HG03571 (cell line): ENCODE results near the gene ARHGEF35.
"Not testable (repeated sequence)": the region's sequence is repeated elsewhere in the genome, so short reads cannot be mapped to it uniquely, and the experiment has no call there.

Experiments used
- ATAC-seq: cut with Tn5 transposase; IDR thresholded peaks from one replicate; pipeline ENCODE4 v1.9.1; 2021; ENCODE audit not compliant: unreplicated experiment

The ARHGEF35 gene

DNA sequence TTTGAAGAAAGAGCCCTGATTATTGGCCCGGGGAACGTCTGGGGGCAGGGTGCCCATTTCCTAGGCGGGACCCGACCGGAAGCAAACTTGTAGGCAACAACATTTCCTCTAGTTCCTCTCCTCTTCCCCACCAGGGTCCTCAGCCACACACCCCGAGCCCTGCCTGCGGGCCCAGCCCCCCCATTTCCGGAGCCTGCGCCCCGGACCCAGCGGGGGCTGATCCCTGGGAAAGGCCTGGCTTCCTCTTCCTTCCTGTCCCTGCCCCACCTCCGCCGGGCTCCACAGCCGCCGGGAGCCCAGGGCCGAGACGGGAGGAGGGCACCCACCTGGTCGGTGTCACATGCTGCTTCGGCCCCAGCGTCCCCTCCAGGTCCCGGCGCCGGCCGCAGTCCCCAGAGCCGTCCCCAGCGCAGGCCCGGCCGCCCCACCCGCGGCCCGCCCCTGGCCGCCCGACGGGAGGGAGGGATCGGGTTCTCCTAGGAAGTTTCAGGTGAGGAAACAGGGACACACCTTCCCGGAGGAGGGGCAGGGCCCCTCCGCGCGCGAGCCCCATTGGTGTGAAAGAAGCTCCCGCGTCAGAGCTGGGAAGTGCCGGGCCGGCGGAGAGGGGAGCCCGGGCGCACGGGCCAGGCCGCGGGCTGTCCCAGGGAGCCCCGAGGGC, at the start of gene ARHGEF35:
ARHGEF35 (minus strand) TSS at position 622 of the 661 bp plus-strand sequence. CDS start 7,450 bp downstream, outside the sequence.
- peak; percentile 72 for ATAC-seq

- ATAC-seq = not testable (repeated sequence)
Observed at GRCh38 chr7:144245372-144245771, 49.7 kb upstream of the ARHGEF35 start.

- not testable (repeated sequence) for ATAC-seq
Observed at GRCh38 chr7:144239365-144239764, 43.7 kb upstream of the ARHGEF35 start, which contains the start of gene OR2A42. OR2A42 (minus strand) TSS chr7:144239605; CDS start chr7:144232843, 6,762 bp downstream.

GRCh38 chr7:144238530-144239082, 43.0 kb upstream of the ARHGEF35 start:
- not testable (repeated sequence) for ATAC-seq

DNA sequence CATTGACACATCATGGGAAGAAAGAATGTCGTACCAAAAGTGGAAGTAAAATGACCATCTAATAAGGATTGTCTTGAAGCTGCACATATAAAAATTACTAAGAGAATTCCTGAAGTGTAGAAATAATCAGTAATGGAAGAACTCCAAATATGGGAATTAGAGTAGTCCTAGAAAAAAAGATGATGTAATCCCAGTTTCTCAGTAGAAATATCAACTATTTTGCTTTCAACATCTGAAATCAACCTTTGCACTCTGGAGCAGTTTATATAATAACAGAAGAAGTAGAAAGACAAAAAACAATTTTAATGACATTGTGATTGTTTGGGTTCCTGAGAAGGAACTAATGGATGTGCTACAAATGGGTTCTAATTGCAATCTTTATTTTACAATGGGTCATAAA, 37.4 kb upstream of the ARHGEF35 start:
- not testable (repeated sequence) for ATAC-seq

DNA sequence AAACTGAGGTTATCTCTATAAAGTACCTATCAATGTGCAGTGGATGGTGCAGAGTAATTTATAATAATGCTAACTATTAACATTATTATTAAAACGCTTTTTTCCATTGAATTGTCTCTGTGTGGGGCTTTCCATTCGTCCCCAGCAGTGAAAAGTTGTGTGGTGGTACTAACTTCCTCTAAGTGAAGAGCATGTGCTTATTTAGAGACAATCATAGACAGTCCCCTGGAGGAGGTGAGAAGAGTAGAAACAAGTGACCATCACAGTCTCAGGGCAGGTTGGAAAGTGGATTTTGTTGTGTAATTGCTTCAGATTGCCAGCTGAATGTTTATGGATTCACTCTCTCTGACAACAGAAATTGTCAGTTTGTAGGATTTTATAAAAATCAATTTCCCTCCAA, 35.4 kb upstream of the ARHGEF35 start:
- ATAC-seq = not testable (repeated sequence)

- ATAC-seq = not testable (repeated sequence)
Observed at GRCh38 chr7:144228810-144229209, 33.2 kb upstream of the ARHGEF35 start.

DNA sequence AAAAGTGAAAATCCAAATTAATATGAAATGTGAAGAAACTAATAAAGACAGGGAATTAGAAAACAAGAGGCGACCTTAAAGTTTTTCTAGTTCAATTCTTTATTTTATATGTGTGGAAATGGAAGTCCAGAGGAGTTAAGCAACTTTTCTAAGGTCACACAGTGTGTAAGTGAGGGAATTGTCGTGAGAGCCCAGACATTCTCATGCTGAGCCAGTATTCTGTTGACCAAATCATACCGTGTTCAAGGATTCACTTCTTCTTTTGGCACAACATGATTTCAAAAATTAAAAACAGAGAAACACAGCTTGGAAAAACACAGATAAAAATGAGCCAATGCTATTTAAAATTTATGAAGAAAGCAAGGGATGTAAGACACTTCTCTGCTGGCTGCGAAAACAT, 31.2 kb upstream of the ARHGEF35 start:
- not testable (repeated sequence) for ATAC-seq

- not testable (repeated sequence) for ATAC-seq
Observed at GRCh38 chr7:144223675-144224074, 28.0 kb upstream of the ARHGEF35 start.

GRCh38 chr7:144220531-144220930, 24.9 kb upstream of the ARHGEF35 start:
- ATAC-seq = not testable (repeated sequence)

- not testable (repeated sequence) for ATAC-seq
Observed at GRCh38 chr7:144219149-144219548, 23.5 kb upstream of the ARHGEF35 start.

DNA sequence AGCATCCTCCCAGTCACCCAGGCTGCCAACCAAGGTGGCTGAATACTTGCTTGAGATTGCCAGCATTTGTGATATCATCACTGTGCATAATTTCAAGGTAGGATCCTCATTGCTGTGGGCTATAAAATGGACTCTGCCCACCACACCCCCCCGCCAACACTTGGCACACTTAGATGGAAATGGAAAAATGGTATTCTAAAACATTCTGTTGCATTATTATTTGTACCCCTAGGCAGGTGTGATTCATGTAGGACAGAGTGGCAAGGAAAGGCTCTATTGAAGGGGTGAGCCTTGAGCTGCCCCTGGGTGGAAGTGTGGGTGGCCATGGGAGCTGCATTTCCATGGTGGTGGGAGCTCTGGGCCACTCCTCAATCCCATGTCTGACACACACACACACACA, 22.9 kb upstream of the ARHGEF35 start:
- not testable (repeated sequence) for ATAC-seq

GRCh38 chr7:144217200-144217599, 21.6 kb upstream of the ARHGEF35 start:
- not testable (repeated sequence) for ATAC-seq

DNA sequence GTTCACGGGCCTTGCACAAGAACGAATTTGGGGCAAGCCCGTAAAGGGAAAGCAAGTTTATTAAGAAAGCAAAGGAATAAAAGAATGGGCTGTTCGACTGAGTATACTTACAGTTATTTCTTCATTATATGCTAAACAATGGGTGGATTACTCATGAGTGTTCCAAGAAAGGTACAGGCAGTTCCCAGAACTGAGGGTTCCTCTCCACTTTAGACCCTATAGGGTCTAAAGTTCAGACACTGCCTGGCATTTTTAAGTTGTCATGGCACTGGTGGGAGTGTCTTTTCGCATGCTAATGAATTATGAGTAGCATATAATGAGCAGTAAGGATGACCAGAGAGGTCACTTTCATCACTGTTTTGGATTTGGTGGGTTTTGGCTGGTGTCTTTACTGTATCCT, 9.7 kb upstream of the ARHGEF35 start:
- ATAC-seq = not testable (repeated sequence)

- not testable (repeated sequence) for ATAC-seq
Observed at GRCh38 chr7:144203086-144203485, 7.5 kb upstream of the ARHGEF35 start.

- ATAC-seq = not testable (repeated sequence)
Observed at GRCh38 chr7:144201978-144202377, 6.3 kb upstream of the ARHGEF35 start.

GRCh38 chr7:144198934-144199333, 3.3 kb upstream of the ARHGEF35 start:
- ATAC-seq = not testable (repeated sequence)

GRCh38 chr7:144194453-144194852, 1.2 kb downstream of the ARHGEF35 start:
- ATAC-seq = not testable (repeated sequence)

DNA sequence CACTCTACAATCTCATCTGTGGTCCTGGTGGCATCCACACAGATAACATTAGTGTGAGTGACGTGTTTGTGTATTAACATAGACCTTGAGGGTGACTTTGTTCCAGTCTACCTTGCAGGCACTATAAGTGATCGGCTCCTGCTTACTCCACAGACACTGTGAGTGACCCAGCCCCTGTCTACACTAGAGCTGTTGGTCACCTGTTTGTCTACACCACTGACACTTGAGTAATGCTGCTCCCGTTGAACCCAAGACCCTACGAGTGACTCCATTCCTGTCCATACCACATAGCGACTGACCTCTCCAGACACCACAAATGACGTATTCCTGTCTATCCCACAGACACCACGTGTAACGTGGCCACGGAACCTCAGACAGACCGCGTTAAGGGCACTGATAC, 1.9 kb downstream of the ARHGEF35 start:
- ATAC-seq = not testable (repeated sequence)

GRCh38 chr7:144188578-144189171, 7.0 kb downstream of the ARHGEF35 start:
- ATAC-seq = not testable (repeated sequence)

DNA sequence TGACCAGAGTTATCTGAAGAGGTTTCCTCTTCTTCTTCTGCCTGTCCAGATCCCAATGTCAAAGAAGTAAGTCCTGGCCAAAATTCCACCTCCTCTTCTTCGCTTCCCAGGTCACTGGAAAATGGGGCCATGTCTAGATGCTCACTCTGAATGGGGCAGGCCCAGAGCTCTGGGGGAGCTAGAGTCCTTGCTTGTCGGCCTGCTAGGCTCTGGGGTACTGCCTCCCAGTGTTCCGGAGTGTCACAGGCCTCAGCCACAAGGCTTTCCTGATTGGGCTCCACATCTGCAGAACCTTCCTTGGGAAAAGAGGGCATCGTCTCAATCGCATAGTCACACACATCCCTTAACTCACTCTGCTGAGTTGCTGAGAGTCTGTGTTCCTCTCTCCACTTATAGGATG, 7.8 kb downstream of the ARHGEF35 start:
- ATAC-seq = not testable (repeated sequence)

- not testable (repeated sequence) for ATAC-seq
Observed at GRCh38 chr7:144183166-144183565, 12.5 kb downstream of the ARHGEF35 start, which contains the start of gene CTAGE4. CTAGE4 (plus strand) TSS chr7:144183466; CDS start chr7:144183504, 38 bp downstream.
